Esophagus squamous epithelium (tissue), 4 donors: ENCODE data around the gene PCCA.

Experiments
- POLR2A ChIP-seq, 4 donors: fragments of 450-650 bp; IDR thresholded peaks; one replicate each; pipeline ENCODE4 v1.6.1; 2017; ENCODE audit warnings: antibody characterized with exemption in 4 of 4, mild to moderate bottlenecking in 4 of 4, moderate library complexity in 3 of 4
- TF ChIP-seq, protein P1 (sequence below), 6 experiments: fragments of 450-650 bp in 4 of 6; fragments of 200-600 bp in 2 of 6; sonication (generic) in 2 of 6; IDR thresholded peaks; one replicate each; pipeline ENCODE4 v1.5.1; 2016 to 2019; ENCODE audit warnings: antibody characterized with exemption in 6 of 6, mild to moderate bottlenecking in 4 of 6, moderate library complexity in 4 of 6

GRCh38 chr13:100298116-100298681 lies 209.3 kb downstream of the PCCA start:
- TF ChIP-seq, protein P1, sequence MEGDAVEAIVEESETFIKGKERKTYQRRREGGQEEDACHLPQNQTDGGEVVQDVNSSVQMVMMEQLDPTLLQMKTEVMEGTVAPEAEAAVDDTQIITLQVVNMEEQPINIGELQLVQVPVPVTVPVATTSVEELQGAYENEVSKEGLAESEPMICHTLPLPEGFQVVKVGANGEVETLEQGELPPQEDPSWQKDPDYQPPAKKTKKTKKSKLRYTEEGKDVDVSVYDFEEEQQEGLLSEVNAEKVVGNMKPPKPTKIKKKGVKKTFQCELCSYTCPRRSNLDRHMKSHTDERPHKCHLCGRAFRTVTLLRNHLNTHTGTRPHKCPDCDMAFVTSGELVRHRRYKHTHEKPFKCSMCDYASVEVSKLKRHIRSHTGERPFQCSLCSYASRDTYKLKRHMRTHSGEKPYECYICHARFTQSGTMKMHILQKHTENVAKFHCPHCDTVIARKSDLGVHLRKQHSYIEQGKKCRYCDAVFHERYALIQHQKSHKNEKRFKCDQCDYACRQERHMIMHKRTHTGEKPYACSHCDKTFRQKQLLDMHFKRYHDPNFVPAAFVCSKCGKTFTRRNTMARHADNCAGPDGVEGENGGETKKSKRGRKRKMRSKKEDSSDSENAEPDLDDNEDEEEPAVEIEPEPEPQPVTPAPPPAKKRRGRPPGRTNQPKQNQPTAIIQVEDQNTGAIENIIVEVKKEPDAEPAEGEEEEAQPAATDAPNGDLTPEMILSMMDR (IDR thresholded peaks at IDR 0.05): no peak
- TF ChIP-seq POLR2A (IDR thresholded peaks at IDR 0.05): no peak
